Body of pancreas (tissue), 4 donors: ENCODE measurements around the gene MAEL. TPM values are rescaled to one million over a fixed set of nuclear protein-coding genes. Genes with fewer than 3 reads are reported as not detected.
A peak's percentile ranks its signal among the peaks of the same experiment; 100 is the strongest.

Experiments
- ATAC-seq: fragments of 150-250 bp; one replicate; pipeline ENCODE4 v1.9.1; 2016
- DNase-seq, 4 donors: peaks; one replicate each; pipeline ENCODE4 v3.0.0-alpha.2; 2019
- H3K27ac ChIP-seq, 4 donors: fragments of 200-600 bp; sonication (generic); 1 replicate in 3 of 4; 2 replicates in 1 of 4; pipeline versions ENCODE4 v1.5.1 to v1.6.1; 2016 to 2019; ENCODE audit warnings: mild to moderate bottlenecking in 1 of 4, mixed read lengths in 1 of 4, moderate library complexity in 1 of 4
- H3K27me3 ChIP-seq, 2 donors: fragments of 200-600 bp; sonication (generic); one replicate each; pipeline ENCODE4 v1.6.0; 2016; ENCODE audit warnings: mild to moderate bottlenecking in 1 of 2
- H3K36me3 ChIP-seq, 2 donors: fragments of 200-600 bp; sonication (generic); replicated peaks in 1 of 2; 2 replicates each; pipeline ENCODE4 v1.5.1; 2016; ENCODE audit warnings: low read depth in 2 of 2; ENCODE audit not compliant: insufficient read depth in 1 of 2
- H3K4me1 ChIP-seq: fragments of 200-600 bp; sonication (generic); one replicate; pipeline ENCODE4 v1.6.0; 2016
- H3K4me3 ChIP-seq, 2 donors: fragments of 200-600 bp; sonication (generic); 1 replicate in 1 of 2; 2 replicates in 1 of 2; pipeline ENCODE4 v1.5.1; 2016 to 2019
- H3K9me3 ChIP-seq, 3 donors: fragments of 200-600 bp; sonication (generic); 1 replicate in 2 of 3; 2 replicates in 1 of 3; pipeline ENCODE4 v1.5.1; 2016
- POLR2A ChIP-seq, 3 donors: fragments of 450-650 bp; IDR thresholded peaks; one replicate each; pipeline ENCODE4 v1.6.1; 2016; ENCODE audit warnings: antibody characterized with exemption in 3 of 3, mild to moderate bottlenecking in 2 of 3
- WGBS, 2 donors: methylation state at CpG; one replicate each; pipeline ENCODE4 v1.1.5; 2017; 5-methylcytosine and 5-hydroxymethylcytosine counted together
- intact Hi-C: fragments of 100-400 bp; cut with DNase I; formaldehyde crosslinking; loops from one replicate; pipeline ENCODE4 v1.15.1; 2023
- total RNA-seq, 2 donors: library from RNA; depleted of rRNA; stranded (reverse); fragments of >200 nt; gene quantifications; one replicate each; pipeline ENCODE4 v1.1.0, GENCODE V29; 2016
- TF ChIP-seq, protein P1 (sequence below), 7 experiments: fragments of 450-650 bp in 4 of 7; fragments of 200-600 bp in 3 of 7; sonication (generic) in 3 of 7; IDR thresholded peaks; one replicate each; pipeline ENCODE4 v1.5.1; 2016 to 2019; ENCODE audit warnings: antibody characterized with exemption in 7 of 7

The MAEL gene
- total RNA-seq, 2 donors from 2014 or later = not detected

DNA sequence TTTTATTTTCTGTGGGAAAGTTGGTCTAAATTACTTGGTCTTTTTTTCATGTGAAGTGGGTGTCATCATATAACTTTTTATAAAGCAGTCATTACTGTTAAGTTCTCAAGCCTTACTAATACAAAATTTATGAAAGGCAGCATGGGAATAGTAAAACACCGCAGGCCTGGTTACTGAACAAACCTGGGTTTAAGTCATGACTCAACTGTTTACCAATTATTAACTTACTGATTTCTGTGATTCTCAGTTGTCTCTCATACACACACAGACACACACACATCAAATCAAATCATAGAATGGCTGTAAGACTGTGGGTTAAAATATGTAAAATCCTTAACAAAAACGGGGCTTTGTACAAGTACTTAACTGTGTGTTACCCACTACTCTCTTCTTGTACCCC, 14.6 kb downstream of the MAEL start:
- Histone ChIP-seq H3K9me3 (no peaks in the 10 kb centered on the region), H3K27me3 (no peaks in the 10 kb centered on the region), H3K4me1 (no peaks in the 10 kb centered on the region), H3K4me3 (no peak overlapping the region), H3K36me3 (no peaks in the 10 kb centered on the region), H3K27ac (peak overlapping the region in 1 of 4 donors; percentile 17)
- TF ChIP-seq, protein P1, sequence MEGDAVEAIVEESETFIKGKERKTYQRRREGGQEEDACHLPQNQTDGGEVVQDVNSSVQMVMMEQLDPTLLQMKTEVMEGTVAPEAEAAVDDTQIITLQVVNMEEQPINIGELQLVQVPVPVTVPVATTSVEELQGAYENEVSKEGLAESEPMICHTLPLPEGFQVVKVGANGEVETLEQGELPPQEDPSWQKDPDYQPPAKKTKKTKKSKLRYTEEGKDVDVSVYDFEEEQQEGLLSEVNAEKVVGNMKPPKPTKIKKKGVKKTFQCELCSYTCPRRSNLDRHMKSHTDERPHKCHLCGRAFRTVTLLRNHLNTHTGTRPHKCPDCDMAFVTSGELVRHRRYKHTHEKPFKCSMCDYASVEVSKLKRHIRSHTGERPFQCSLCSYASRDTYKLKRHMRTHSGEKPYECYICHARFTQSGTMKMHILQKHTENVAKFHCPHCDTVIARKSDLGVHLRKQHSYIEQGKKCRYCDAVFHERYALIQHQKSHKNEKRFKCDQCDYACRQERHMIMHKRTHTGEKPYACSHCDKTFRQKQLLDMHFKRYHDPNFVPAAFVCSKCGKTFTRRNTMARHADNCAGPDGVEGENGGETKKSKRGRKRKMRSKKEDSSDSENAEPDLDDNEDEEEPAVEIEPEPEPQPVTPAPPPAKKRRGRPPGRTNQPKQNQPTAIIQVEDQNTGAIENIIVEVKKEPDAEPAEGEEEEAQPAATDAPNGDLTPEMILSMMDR (IDR thresholded peaks at IDR 0.05) = no peak
- no peak for TF ChIP-seq POLR2A (IDR thresholded peaks at IDR 0.05)
- DNase-seq (no peak), ATAC-seq (no peak)
- intact Hi-C loops = no loop called here
- WGBS, 2 donors = 38 to 43% methylated on average over 2 of the region's 2 CpGs

DNA sequence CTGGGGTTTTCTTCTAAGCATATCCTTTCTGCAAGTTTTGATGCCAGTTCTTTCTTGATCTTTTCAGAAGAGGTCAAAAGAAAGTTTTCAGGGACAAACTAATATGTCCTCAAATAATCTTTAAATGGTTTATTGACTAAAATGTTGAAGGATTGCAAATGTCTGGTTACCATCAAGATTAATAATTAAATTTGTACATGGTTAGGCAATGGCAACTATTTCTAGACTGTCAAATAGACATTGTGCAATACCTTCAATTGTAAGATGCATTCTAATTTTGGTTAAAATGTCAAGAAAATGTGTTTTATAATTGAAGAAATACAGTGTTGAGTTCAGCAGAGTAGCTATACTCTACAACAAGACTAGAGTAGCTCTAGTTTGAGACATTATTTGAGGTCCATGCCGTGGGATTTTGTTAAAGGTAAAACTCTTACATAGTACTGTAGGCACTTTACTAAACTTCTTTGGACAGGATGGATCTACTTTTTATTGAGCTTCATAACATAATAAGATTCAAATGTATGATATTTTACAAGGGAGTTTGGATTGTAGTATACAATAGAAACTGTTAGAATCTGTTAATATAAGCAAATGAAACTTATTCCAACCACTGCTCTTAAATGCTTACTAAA, 22.6 kb downstream of the MAEL start:
- no peak for ATAC-seq

DNA sequence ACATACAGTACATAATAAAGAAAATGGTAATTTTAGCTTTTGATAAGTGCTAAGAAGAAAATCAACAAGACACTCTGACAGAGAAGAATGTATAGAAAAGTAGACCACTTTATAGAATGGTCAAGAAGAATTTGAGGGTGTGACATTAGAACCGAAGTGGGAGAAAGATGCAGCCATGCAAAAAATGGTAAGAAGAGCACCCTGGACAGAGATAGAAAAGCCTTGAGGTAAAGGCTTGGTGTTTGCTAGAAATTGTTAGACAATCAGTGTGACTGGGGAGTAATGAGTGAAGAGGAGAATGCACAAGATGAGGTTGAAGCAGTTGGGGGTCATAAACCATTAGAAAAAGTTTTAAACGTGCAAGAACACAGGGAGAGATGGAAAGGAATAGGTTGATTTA, 23.5 kb downstream of the MAEL start:
- WGBS, 2 donors = 41 to 47% methylated on average over 2 of the region's 2 CpGs

More for the DNA sequence above, 22.6 kb downstream of the MAEL start:
- Histone ChIP-seq H3K9me3 (no peaks in the 10 kb centered on the region), H3K4me1 (no peaks in the 10 kb centered on the region), H3K27ac (no peak overlapping the region), H3K27me3 (no peaks in the 10 kb centered on the region), H3K4me3 (no peak overlapping the region), H3K36me3 (no peaks in the 10 kb centered on the region)
- DNase-seq = no peak
- WGBS, 2 donors = 70 to 74% methylated on average over 1 of the region's 1 CpG
- intact Hi-C loops = no loop called here
- no peak for TF ChIP-seq POLR2A (IDR thresholded peaks at IDR 0.05)
- TF ChIP-seq, protein P1 (IDR thresholded peaks at IDR 0.05) = no peak

DNA sequence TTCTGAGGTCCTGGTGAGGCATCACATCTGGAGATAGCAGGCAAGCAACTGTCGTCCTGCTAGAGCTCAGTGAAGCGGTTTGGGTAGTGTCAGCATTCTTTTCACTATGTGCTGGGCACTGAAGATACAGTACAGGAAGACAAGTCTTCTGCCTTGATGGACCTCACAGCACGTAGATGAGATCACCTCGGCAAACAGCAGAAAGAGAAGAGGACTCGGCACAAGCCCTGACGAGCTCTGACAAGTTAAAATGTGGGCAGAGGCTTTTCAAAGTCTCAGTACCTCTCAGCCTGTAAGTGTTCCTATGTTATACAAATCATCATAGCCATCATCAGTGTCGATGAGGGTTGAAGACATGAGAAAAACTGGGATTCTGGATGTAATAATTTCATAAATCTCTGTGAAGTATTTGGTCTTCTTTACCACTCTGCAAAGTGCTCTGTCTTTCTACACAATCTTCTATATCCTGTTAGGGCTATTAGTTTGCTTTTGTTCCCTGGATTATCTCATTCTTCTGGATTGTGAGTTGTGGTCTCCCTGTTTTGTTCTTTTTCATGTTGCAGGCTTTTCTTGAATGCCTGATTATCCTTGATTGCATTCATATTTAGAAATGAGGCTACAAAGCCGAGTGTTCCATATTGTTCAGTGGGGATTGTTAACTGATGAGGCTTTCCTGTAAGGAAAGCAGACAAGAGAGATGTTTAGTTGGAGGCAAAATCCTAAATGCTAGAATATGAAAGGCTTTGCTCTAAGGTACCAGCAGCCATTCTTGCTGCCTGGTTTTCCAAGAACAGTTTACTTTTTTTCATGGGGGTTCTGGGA, 24.2 kb downstream of the MAEL start:
- Histone ChIP-seq H3K27ac (no peak overlapping the region), H3K36me3 (no peaks in the 10 kb centered on the region), H3K9me3 (no peaks in the 10 kb centered on the region), H3K4me3 (no peak overlapping the region), H3K4me1 (no peaks in the 10 kb centered on the region), H3K27me3 (no peaks in the 10 kb centered on the region)
- TF ChIP-seq, protein P1 (IDR thresholded peaks at IDR 0.05) = no peak
- no peak for TF ChIP-seq POLR2A (IDR thresholded peaks at IDR 0.05)
- WGBS, 2 donors = 54 to 57% methylated on average over 8 of the region's 8 CpGs
- DNase-seq (no peak), ATAC-seq (no peak)
- intact Hi-C loops = no loop called here

More for the DNA sequence above, 23.5 kb downstream of the MAEL start:
- H3K27ac ChIP-seq = no peak overlapping the region
- H3K36me3 ChIP-seq = no peaks in the 10 kb centered on the region
- TF ChIP-seq POLR2A (IDR thresholded peaks at IDR 0.05) = no peak
- TF ChIP-seq, protein P1 (IDR thresholded peaks at IDR 0.05) = no peak
- H3K4me1 ChIP-seq = no peaks in the 10 kb centered on the region
- intact Hi-C loops = no loop called here
- no peaks in the 10 kb centered on the region for H3K27me3 ChIP-seq
- no peaks in the 10 kb centered on the region for H3K9me3 ChIP-seq
- ATAC-seq (no peak), DNase-seq (no peak)
- no peak overlapping the region for H3K4me3 ChIP-seq
